Measurements from ENCODE around the gene PMIS2.
"Not testable (repeated sequence)": the region's sequence is repeated elsewhere in the genome, so short reads cannot be mapped to it uniquely, and the experiment has no call there.

PMIS2 gene

DNA sequence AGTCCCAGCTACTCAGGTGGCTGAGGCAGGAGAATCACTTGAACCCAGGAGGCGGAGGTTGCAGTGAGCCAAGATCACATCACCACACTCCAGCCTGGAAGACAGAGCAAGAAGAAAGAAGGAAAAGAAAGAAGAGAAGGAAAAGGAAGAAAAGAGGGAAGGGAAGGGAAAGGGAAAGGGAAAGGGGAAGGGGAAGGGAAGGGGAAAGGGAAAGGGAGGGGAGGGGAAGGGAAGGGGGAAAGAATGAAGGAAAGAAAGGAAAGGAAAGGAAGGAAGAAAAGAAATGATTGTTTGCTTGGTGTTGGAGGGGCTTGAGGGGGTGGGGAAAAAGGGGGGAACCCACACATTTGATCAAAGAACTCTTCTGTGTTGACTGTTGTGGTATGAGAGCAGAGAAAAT, 10.0 kb downstream of the PMIS2 start:
- no peak overlapping the region for H3K4me3 ChIP-seq (ENCODE audit: low read depth, low read length)
- H2AFZ ChIP-seq (ENCODE audit: low read length, unreplicated experiment), result no peak overlapping the region
- H3K27ac ChIP-seq (ENCODE audit: low read depth, low read length), result no peak overlapping the region
- H3K36me3 ChIP-seq (ENCODE audit: insufficient read depth, low read length), result no peaks in the 10 kb centered on the region
- H3K4me1 ChIP-seq (ENCODE audit: control insufficient read depth, insufficient read depth, low read length, unreplicated experiment), result no peaks in the 10 kb centered on the region
- H3K27me3 ChIP-seq (ENCODE audit: insufficient read depth, low read length), result no peaks in the 10 kb centered on the region
- H3K79me2 ChIP-seq (ENCODE audit: control insufficient read depth, insufficient read depth, low read length, unreplicated experiment), result no peaks in the 10 kb centered on the region

DNA sequence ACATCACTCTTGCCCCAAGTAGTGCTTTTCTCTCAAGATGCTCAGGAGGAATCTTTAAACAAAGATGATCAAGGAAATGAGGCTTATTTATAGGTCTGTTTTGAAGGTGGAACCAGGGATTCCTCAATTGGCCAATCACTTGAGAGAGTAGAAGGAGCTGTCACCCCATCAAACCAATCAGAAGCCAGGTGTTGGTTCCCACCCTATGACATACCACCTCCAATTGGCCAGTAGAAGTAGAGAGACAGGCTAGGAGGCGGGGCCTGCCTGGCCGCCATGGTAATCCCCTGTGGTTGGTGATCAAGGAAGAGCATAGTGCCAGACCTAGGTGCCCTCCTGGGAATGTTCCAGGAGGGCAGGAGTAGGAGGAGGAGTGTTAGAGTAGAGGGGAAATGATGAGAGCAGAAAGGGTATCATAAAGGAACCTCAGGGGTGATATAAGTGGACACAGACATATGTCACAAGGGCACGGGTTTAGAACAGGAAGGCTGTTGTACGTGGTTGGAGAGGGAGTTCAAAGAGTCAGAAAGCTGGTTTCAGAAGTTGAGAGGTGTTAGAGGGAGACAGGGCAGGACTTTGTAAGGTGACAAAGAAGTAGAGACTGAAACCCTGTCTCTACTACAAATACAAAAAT, 10.5 kb downstream of the PMIS2 start:
- no peak overlapping the region for H3K4me3 ChIP-seq (ENCODE audit: low read depth, low read length)
- no peaks in the 10 kb centered on the region for H3K36me3 ChIP-seq (ENCODE audit: insufficient read depth, low read length)
- H3K79me2 ChIP-seq (ENCODE audit: control insufficient read depth, insufficient read depth, low read length, unreplicated experiment), result no peaks in the 10 kb centered on the region
- no peak overlapping the region for H3K27ac ChIP-seq (ENCODE audit: low read depth, low read length)
- H2AFZ ChIP-seq (ENCODE audit: low read length, unreplicated experiment), result no peak overlapping the region
- H3K27me3 ChIP-seq (ENCODE audit: insufficient read depth, low read length), result no peaks in the 10 kb centered on the region
- H3K4me1 ChIP-seq (ENCODE audit: control insufficient read depth, insufficient read depth, low read length, unreplicated experiment), result no peaks in the 10 kb centered on the region

DNA sequence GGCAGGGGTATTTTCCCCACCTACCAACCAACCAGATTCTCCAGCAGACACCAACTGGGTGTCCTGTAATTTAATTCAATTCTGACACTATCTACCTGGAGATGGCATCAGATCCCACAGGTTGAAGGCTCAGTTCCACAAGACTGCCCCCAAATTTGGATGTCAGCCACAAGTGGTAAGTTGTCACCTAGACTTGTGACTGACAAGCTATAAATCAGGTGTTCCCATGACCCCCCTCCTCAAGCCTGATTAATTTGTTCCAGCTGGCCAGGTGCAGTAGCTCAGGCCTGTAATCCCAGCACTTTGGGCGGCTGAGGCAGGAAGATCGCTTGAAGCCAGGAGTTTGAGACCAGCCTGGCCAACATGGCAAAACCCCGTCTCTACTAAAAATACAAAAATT, 16.0 kb downstream of the PMIS2 start:
- H2AFZ ChIP-seq (ENCODE audit: low read length, unreplicated experiment), result no peak overlapping the region
- H3K27me3 ChIP-seq (ENCODE audit: insufficient read depth, low read length), result no peaks in the 10 kb centered on the region
- no peaks in the 10 kb centered on the region for H3K4me1 ChIP-seq (ENCODE audit: control insufficient read depth, insufficient read depth, low read length, unreplicated experiment)
- H3K4me3 ChIP-seq (ENCODE audit: low read depth, low read length), result no peak overlapping the region
- H3K36me3 ChIP-seq (ENCODE audit: insufficient read depth, low read length), result no peaks in the 10 kb centered on the region
- no peak overlapping the region for H3K27ac ChIP-seq (ENCODE audit: low read depth, low read length)
- no peaks in the 10 kb centered on the region for H3K79me2 ChIP-seq (ENCODE audit: control insufficient read depth, insufficient read depth, low read length, unreplicated experiment)

DNA sequence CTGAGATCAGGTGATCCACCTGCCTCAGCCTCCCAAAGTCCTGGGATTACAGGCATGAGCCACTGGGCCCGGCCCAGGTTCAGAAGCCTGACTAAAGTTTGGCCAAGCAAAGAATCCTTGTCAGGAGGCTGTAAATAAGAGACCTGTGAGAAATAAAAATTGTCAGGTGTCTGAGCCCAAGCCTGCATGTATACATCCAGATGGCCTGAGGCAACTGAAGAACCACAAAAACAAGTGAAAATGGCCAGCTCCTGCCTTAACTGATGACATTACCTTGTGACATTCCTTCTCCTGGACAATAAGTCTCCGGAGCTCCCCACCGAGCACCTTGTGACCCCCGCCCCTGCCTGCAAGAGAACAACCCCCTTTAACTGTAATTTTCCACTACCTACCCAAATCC, 18.5 kb downstream of the PMIS2 start:
- H3K4me3 ChIP-seq (ENCODE audit: low read depth, low read length); H3K27ac ChIP-seq (ENCODE audit: low read depth, low read length); H2AFZ ChIP-seq (ENCODE audit: low read length, unreplicated experiment); H3K4me1 ChIP-seq (ENCODE audit: control insufficient read depth, insufficient read depth, low read length, unreplicated experiment); H3K27me3 ChIP-seq (ENCODE audit: insufficient read depth, low read length); H3K79me2 ChIP-seq (ENCODE audit: control insufficient read depth, insufficient read depth, low read length, unreplicated experiment); H3K36me3 ChIP-seq (ENCODE audit: insufficient read depth, low read length): not testable (repeated sequence)

DNA sequence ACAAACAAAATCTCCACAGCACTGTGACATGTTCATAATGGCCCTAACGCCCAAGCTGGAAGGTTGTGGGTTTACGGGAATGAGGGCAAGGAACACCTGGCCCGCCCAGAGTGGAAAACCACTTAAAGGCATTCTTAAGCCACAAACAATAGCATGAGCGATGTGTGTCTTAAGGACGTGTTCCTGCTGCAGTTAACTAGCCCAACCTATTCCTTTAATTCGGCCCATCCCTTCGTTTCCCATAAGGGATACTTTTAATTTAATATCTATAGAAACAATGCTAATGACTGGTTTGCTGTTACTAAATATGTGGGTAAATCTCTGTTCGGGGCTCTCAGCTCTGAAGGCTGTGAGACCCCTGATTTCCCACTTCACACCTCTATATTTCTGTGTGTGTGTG, 21.2 kb downstream of the PMIS2 start:
- H3K4me1 ChIP-seq (ENCODE audit: control insufficient read depth, insufficient read depth, low read length, unreplicated experiment); H3K4me3 ChIP-seq (ENCODE audit: low read depth, low read length): not testable (repeated sequence)

DNA sequence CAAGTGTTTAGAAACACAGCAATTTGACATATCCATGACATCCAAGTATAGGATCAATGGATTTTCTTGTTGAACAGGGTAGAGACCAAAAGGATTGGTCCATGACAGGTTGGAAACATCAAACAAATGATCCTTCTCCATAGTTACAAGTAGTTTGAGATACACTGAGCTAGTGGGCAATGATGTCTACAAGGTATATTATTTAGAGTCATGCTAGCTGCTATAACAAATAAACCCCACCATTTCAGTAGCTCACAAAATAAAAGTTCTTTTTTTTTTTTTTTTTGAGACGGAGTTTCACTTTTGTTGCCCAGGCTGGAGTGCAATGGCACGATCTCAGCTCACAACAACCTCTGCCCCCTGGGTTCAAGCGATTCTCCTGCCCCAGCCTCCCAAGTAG, 21.7 kb downstream of the PMIS2 start:
- no peaks in the 10 kb centered on the region for H3K27me3 ChIP-seq (ENCODE audit: insufficient read depth, low read length)
- H3K4me1 ChIP-seq (ENCODE audit: control insufficient read depth, insufficient read depth, low read length, unreplicated experiment), result no peaks in the 10 kb centered on the region
- H3K27ac ChIP-seq (ENCODE audit: low read depth, low read length), result no peak overlapping the region
- no peaks in the 10 kb centered on the region for H3K36me3 ChIP-seq (ENCODE audit: insufficient read depth, low read length)
- no peaks in the 10 kb centered on the region for H3K79me2 ChIP-seq (ENCODE audit: control insufficient read depth, insufficient read depth, low read length, unreplicated experiment)
- no peak overlapping the region for H2AFZ ChIP-seq (ENCODE audit: low read length, unreplicated experiment)
- H3K4me3 ChIP-seq (ENCODE audit: low read depth, low read length), result no peak overlapping the region

More for the DNA sequence above, 21.2 kb downstream of the PMIS2 start:
- not testable (repeated sequence) for H3K27ac ChIP-seq (ENCODE audit: low read depth, low read length); H3K27me3 ChIP-seq (ENCODE audit: insufficient read depth, low read length); H2AFZ ChIP-seq (ENCODE audit: low read length, unreplicated experiment); H3K79me2 ChIP-seq (ENCODE audit: control insufficient read depth, insufficient read depth, low read length, unreplicated experiment); H3K36me3 ChIP-seq (ENCODE audit: insufficient read depth, low read length)

DNA sequence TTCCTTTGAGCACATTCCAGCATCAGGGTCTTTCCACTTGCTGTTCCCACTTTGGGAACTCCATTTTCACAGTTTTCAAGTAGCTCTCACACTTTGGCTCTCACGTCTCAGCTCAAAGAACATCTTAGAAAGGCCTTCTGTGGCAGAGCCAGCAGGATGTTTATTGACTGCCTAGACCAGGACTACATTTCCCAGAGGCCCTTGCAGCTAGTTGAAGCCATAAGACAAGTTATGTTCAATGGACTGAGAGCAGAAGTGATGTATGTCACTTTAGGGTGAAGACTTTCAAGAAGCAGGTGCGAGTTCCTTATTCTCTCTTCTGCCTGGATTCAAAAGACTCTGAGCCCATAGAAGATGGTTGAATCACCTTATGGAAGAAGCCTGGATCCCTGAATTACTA, 22.3 kb downstream of the PMIS2 start:
- no peak overlapping the region for H3K4me3 ChIP-seq (ENCODE audit: low read depth, low read length)
- H3K4me1 ChIP-seq (ENCODE audit: control insufficient read depth, insufficient read depth, low read length, unreplicated experiment), result no peaks in the 10 kb centered on the region
- no peak overlapping the region for H2AFZ ChIP-seq (ENCODE audit: low read length, unreplicated experiment)
- H3K79me2 ChIP-seq (ENCODE audit: control insufficient read depth, insufficient read depth, low read length, unreplicated experiment), result no peaks in the 10 kb centered on the region
- no peaks in the 10 kb centered on the region for H3K27me3 ChIP-seq (ENCODE audit: insufficient read depth, low read length)
- H3K27ac ChIP-seq (ENCODE audit: low read depth, low read length), result no peak overlapping the region
- no peaks in the 10 kb centered on the region for H3K36me3 ChIP-seq (ENCODE audit: insufficient read depth, low read length)

DNA sequence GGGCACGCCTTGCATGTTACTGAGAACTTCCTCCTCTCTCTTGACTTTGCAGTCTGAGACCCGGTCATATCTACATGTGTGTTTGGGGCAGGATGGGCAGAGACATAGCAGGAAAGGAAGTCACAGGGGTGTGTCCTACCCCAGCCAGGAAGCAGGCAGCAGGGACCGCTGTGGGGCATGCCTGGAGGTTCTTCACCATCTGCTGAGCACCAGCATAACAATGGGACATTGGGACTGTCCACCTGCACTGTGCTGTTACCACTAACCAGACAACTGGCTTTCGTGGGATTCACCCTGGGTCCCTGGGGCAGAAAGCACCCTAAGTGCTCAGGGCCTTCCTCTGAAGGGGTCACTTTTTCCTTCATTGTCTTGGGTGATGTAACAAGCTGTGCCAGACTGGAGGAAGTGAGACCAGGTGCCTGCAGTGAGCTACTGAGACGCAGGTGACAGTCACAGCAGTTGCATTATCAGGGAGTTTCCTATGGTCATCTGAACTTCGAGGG, 23.9 kb downstream of the PMIS2 start:
- Histone ChIP-seq H3K79me2 (ENCODE audit: control insufficient read depth, insufficient read depth, low read length, unreplicated experiment) (no peaks in the 10 kb centered on the region), H3K4me1 (ENCODE audit: control insufficient read depth, insufficient read depth, low read length, unreplicated experiment) (no peaks in the 10 kb centered on the region), H3K4me3 (ENCODE audit: low read depth, low read length) (no peak overlapping the region), H3K27me3 (ENCODE audit: insufficient read depth, low read length) (no peaks in the 10 kb centered on the region), H3K27ac (ENCODE audit: low read depth, low read length) (no peak overlapping the region), H3K36me3 (ENCODE audit: insufficient read depth, low read length) (no peaks in the 10 kb centered on the region), H2AFZ (ENCODE audit: low read length, unreplicated experiment) (no peak overlapping the region)

DNA sequence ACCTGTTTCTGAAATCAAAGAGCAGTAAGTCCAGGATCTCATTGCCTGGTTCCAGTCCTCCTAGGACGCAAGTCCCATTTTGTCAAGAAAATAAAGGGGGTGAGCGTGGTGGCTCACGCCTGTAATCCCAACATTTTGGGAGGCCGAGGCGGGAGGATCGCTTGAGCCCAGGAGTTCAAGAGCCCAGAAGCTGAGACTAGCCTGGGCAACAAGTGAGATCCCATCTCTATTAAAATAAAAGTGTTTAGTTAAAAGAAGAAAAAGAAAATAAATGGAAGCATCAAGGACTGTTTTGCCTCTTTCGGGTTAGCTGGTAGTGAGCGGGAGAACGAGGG, 26.2 kb downstream of the PMIS2 start:
- no peaks in the 10 kb centered on the region for H3K27me3 ChIP-seq (ENCODE audit: insufficient read depth, low read length)
- H3K27ac ChIP-seq (ENCODE audit: low read depth, low read length), result no peak overlapping the region
- H2AFZ ChIP-seq (ENCODE audit: low read length, unreplicated experiment), result peak overlapping the region; percentile 57
- peak overlapping the region; percentile 92 for H3K4me3 ChIP-seq (ENCODE audit: low read depth, low read length)
- H3K79me2 ChIP-seq (ENCODE audit: control insufficient read depth, insufficient read depth, low read length, unreplicated experiment), result no peaks in the 10 kb centered on the region
- no peaks in the 10 kb centered on the region for H3K4me1 ChIP-seq (ENCODE audit: control insufficient read depth, insufficient read depth, low read length, unreplicated experiment)
- no peaks in the 10 kb centered on the region for H3K36me3 ChIP-seq (ENCODE audit: insufficient read depth, low read length)

DNA sequence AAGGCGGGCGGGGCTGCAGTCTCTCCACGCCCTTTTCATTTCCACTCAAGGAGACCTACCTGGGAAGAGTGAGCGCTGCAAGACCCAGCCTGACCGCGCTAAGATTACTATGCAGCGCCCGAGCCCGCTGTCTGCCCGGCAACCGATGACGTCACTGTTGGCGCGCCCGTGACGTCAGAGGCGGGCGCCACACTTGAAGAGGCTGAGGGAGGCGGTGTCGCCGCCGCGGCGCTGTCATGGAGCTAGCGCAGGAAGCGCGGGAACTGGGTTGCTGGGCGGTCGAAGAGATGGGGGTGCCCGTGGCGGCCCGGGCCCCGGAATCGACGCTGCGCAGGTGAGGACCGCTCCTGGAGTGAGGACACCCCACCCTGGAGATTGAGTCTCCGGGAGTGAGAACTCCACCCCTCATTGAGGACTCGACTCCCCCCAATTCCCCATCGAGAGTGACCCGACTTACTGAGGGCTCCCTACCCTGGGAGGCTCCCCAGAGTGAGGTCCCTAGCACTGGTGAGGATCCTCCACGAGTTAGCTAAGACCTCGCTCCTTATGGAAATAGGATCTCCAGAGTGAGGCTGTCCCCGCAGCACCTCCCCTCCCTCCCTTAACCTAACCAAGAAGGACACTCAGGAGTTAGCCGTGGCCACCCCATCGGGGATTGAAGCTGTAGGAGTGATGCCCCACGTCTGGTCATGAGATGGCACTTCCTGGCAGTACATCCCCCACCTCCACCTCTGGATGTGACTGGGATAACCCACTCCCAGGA, 26.8 kb downstream of the PMIS2 start, which contains the start of gene HAUS5:
Gene HAUS5 (plus strand): TSS at position 177 of the 763 bp plus-strand sequence. CDS start 60 bp downstream, at position 237.
- Histone ChIP-seq H3K4me1 (ENCODE audit: control insufficient read depth, insufficient read depth, low read length, unreplicated experiment) (no peaks in the 10 kb centered on the region), H3K36me3 (ENCODE audit: insufficient read depth, low read length) (no peaks in the 10 kb centered on the region), H3K27ac (ENCODE audit: low read depth, low read length) (no peak within 1 kb of the TSS; the same call in 1 of the 2 replicates), H2AFZ (ENCODE audit: low read length, unreplicated experiment) (peak within 1 kb of the TSS; percentile 79), H3K79me2 (ENCODE audit: control insufficient read depth, insufficient read depth, low read length, unreplicated experiment) (no peaks in the 10 kb centered on the region), H3K27me3 (ENCODE audit: insufficient read depth, low read length) (no peaks in the 10 kb centered on the region), H3K4me3 (ENCODE audit: low read depth, low read length) (peak within 1 kb of the TSS; percentile 92)

DNA sequence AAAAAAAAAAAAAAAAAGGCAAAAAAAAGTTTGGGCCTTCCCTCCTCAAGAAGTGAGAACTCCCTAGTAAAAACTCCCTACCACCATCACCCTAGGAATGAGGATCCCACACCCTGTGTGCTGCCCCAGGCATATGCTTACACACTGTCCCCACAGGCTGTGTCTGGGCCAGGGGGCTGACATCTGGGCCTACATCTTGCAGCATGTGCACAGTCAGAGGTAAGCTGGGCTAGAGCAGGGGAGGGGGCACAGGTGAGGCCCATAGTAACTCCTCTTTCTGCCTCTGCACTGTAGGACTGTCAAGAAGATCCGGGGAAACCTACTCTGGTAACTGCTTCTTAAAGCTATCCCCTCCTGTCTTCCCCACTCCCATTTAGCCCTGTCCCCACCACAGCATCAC, 27.6 kb downstream of the PMIS2 start:
- no peaks in the 10 kb centered on the region for H3K4me1 ChIP-seq (ENCODE audit: control insufficient read depth, insufficient read depth, low read length, unreplicated experiment)
- no peak overlapping the region for H2AFZ ChIP-seq (ENCODE audit: low read length, unreplicated experiment)
- H3K27ac ChIP-seq (ENCODE audit: low read depth, low read length), result no peak overlapping the region
- no peaks in the 10 kb centered on the region for H3K36me3 ChIP-seq (ENCODE audit: insufficient read depth, low read length)
- peak overlapping the region; percentile 92; the same call in 1 of the 2 replicates for H3K4me3 ChIP-seq (ENCODE audit: low read depth, low read length)
- H3K79me2 ChIP-seq (ENCODE audit: control insufficient read depth, insufficient read depth, low read length, unreplicated experiment), result no peaks in the 10 kb centered on the region
- no peaks in the 10 kb centered on the region for H3K27me3 ChIP-seq (ENCODE audit: insufficient read depth, low read length)
